ENCODE measurements around the gene EOGT.

EOGT gene

DNA sequence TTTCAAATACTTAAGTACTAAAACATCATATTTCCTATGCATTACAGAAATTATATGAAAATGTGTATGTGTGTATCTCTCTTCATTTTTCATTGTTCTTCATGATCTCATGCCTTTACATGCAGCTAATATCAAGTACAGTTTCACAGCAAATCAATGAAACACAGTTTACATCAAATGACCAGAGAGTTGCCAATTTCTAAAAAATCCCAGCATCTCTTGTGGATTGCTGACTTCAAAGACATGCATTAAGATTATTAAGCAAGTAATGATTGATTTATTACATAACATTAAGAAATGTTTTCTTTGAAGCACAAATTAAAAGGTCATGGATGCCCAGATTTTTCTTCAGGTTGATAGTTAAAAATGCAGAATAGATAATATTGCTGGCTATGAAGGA is 50.1 kb downstream of the EOGT start:
- DNase-seq (ENCODE audit: low spot score), result no peak

DNA sequence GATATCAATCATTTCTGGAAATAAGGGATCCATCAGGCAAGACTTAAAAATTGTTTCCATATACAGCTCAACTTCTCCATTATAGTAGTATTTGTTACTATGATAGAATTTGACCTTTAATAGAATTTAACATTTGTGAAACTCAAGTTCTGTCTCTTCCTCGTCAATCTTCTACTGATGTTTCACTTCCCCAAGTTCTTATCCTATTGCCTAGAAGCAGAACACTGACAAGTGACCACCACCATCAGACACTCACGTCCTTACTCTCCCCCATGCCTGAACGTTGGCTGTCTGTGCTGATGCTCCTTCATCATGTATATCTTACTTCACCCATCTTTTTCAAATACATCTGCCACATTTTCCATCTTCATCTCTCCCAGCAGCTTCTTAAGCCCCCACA is 54.6 kb downstream of the EOGT start:
- no peak for DNase-seq (ENCODE audit: low spot score)

DNA sequence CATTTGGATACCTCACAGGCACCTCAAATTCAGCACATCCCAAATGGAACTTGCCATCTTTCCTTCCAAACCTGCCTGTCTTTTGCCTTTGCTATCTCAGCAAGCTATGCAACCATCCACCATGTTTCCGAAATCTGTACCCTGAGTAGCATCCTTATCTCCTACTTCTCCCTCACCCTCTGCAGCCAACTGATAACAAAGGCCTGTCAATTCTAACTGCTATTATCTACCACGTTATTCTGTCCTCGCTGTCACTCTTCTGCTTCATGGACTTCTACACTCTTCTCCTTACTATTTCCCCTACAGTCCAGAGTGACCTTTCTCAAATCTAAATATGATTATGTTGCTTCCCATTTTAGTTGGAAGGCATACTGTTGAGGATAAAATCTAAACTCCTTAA is 55.6 kb downstream of the EOGT start:
- no peak for DNase-seq (ENCODE audit: low spot score)

DNA sequence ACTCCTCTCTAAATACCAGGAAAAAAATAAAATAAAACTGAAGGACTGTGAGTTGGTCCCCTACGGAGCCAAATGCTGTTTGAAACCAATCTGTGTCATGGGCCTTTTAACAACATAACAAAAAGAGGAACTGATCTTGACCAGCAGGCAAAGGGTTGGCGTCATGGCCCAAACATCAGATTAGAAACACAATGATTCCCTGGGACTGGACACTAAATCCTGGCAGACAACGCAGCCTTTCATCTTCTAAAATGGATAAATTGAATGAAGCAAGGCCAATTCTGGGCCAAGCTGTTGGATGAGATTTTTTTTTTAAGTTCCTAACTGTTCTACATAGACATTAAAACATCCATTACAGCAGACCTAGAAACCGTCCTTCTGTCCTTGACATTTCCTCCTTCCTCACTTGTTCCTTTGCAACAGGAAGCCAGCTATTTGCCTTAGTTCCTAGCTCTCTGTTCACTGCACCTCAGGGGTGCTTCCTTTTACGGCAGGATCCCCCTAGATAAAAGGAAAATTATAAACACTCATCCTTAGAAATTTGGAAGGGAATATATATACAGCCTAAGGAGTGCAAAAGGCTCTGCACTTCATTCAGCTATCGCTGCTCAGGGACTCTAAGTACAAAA is 59.6 kb downstream of the EOGT start:
- DNase-seq (ENCODE audit: low spot score), result no peak

DNA sequence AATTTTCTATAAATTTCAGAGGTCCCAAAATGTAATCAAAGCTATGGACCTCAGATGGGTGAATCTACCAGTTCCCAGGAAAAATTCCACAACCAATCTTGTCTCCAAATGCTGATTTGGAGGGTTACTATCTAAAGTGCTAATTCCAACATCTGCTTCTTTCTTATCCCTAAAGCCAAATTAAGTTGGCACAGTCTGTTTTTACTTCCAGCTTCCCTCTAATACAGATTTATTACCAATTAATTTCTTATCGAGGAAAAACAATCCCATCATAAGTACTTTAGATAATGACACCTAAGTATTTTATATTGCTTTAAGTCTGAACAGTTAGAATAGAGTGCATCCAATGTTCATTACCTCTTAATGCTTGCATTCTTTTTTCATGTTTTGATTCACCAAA is 68.3 kb downstream of the EOGT start:
- no peak for DNase-seq (ENCODE audit: low spot score)

DNA sequence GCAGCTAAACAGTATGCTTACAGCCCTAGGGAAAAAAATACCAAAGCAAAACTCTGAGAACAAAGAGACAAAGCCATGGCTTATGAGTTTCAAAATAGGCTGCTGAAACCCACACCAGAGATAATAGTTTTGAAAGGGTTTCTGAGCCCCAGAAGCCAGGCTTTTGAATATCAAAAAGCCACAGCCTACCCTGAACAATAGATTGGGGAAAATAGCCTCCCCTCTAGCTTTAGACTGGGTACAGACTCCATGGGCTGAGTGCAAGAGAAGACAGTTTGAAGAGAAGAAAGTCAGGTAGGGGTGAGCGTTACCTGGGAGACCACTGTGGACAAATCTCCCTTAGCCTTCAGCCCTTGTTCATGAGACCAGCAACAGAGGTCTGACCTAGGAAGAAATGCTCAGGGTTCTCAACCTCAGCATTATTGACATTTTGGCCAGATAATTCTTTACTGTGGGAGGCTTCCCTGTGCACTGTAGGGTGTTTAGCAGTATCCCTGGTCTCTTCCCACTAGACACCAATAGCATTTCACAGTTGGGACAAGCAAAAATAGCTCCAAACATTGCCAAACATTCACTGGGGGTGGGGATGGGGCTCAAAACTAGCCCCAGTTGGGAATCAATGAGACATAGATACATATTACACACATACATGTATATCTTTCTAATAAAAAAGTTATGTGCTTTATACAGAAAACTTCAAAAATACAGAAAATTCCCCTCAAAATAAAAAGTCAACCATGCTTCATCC is 69.6 kb downstream of the EOGT start:
- DNase-seq (ENCODE audit: low spot score), result no peak

DNA sequence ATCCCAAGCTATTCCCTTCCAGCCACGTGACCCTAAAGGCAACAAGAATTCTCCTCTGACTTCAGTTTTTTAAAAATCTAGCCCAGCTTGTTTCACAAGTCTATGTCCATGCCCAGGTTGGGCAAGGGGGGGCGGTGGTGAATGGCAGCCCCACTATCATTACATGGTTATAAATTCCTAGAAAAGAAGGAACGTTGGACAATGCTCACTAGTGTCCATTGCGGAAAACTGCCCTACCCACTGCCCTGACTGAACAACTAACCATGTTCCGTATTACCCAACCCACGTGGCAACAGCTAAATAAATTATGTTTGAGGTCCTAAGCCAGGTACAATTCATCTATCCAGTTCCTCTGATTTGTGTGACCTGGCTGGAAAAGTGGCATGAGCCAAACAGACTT is 72.4 kb downstream of the EOGT start:
- DNase-seq (ENCODE audit: low spot score), result no peak

DNA sequence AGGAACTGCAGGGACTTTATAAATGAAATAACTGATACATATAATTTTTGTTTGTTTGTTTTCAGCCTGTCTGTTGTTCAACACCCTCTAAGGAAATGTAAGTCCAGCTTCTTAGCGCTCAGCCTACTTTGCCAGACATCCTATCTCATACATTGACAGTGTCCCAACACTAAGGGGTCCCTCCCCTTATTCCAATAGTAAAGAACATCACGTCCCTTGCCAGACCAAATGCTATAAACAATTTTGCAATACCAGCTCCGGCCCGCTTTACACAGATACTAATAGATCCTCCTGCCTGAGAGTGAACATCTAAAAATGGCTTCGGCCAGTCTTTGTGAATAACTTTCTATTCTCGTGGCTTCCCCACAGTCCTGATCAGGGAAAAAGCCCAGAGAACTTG is 76.6 kb downstream of the EOGT start:
- DNase-seq (ENCODE audit: low spot score), result no peak

DNA sequence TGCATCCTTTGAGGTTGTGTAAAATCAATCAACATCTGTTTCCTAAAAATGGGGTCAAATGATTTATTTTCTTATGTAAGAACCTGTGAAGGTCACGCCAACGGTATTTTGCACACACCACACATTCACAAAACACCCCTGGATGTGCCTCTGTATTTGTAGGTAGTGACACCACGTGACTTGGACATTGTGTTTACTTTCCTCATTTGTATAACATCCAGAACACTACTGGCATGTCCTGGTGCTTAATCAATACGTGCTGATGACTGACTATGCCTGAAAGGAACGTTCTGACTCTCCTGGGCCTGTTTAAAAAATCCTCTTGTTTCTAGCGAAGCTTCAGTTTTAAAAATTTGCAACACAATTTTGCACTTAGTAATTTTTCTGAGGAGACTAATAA is 77.7 kb downstream of the EOGT start:
- DNase-seq (ENCODE audit: low spot score), result no peak

DNA sequence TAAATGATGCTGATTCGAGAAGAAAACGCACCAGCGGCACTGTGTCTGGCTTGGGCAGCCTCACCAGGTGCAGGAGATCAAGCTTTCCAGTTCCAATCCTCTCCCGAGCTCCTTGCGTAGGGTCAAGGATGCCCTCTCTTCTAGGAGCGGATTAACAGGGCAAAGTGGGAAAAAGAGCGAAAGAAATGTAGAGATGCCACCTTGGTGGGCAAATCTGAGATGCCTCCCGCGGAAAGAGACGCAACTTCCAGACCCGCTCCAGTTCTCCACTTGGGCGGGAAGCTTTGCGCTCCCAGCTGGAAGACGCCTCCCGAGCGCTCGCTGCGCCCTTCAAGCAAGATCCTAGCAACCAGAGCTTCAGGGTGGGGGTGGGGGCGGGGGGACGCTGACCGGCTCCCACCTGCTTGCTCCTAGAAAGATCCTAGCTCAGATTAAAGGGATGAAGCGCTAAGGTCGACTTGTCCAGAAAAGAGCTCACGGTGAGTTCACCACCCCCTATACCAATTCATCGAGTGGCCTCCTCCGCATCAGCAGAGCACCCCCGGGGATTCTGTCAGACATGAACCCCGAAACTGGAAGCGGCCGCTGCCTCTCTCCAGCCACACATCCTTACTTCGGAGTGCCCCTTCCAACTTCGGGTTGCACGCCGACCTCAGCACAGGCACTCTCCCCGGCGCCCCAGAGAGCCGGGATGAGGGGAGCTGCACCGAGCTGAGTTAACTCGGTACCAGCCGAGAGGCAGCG is 81.9 kb downstream of the EOGT start:
- DNase-seq (ENCODE audit: low spot score), result no peak

Measured in SW480 (cell line).